ENCODE results near the gene SLC25A10.

SLC25A10 gene

GRCh38 chr17:81740395-81740961 is 28.4 kb downstream of the SLC25A10 start:
- DNase-seq (ENCODE audit: low spot score) = no peak
- in situ Hi-C loops (cut with MboI; ENCODE audit: low sequenced_read_pairs, unreplicated experiment) = no loop called here

GRCh38 chr17:81741049-81741593 is 29.0 kb downstream of the SLC25A10 start:
- in situ Hi-C loops (cut with MboI; ENCODE audit: low sequenced_read_pairs, unreplicated experiment) = no loop called here
- no peak for DNase-seq (ENCODE audit: low spot score)
- TF ChIP-seq CTCF (IDR thresholded peaks at IDR 0.05; ENCODE audit: borderline replicate concordance, control extremely low read depth, extremely low read depth, insufficient read depth, missing control alignments) = no peak

More at GRCh38 chr17:81740395-81740961, 28.4 kb downstream of the SLC25A10 start:
- TF ChIP-seq CTCF (IDR thresholded peaks at IDR 0.05; ENCODE audit: borderline replicate concordance, control extremely low read depth, extremely low read depth, insufficient read depth, missing control alignments) = no peak

GRCh38 chr17:81741594-81742452 is 29.7 kb downstream of the SLC25A10 start:
- no peak for TF ChIP-seq CTCF (IDR thresholded peaks at IDR 0.05; ENCODE audit: borderline replicate concordance, control extremely low read depth, extremely low read depth, insufficient read depth, missing control alignments)
- in situ Hi-C loops (cut with MboI; ENCODE audit: low sequenced_read_pairs, unreplicated experiment) = no loop called here

More at GRCh38 chr17:81741594-81742452, 29.7 kb downstream of the SLC25A10 start:
- no peak for DNase-seq (ENCODE audit: low spot score)

All from GM13976 (cell line).